Stimulated activated CD8-positive, alpha-beta memory T cell treated with anti-CD3 and anti-CD28 coated beads, Interleukin-12 subunit alpha, Interleukin-12 subunit beta, amount 100 ng/mL, for 1 hour (primary cell): Measurements from ENCODE around the gene NMT1.
"Not testable (repeated sequence)": the region's sequence is repeated elsewhere in the genome, so short reads cannot be mapped to it uniquely, and the experiment has no call there.

Experiments
- DNase-seq: peaks from one replicate; pipeline ENCODE4 v3.0.0-alpha.2; 2020; ENCODE audit warnings: low read depth

NMT1 gene

DNA sequence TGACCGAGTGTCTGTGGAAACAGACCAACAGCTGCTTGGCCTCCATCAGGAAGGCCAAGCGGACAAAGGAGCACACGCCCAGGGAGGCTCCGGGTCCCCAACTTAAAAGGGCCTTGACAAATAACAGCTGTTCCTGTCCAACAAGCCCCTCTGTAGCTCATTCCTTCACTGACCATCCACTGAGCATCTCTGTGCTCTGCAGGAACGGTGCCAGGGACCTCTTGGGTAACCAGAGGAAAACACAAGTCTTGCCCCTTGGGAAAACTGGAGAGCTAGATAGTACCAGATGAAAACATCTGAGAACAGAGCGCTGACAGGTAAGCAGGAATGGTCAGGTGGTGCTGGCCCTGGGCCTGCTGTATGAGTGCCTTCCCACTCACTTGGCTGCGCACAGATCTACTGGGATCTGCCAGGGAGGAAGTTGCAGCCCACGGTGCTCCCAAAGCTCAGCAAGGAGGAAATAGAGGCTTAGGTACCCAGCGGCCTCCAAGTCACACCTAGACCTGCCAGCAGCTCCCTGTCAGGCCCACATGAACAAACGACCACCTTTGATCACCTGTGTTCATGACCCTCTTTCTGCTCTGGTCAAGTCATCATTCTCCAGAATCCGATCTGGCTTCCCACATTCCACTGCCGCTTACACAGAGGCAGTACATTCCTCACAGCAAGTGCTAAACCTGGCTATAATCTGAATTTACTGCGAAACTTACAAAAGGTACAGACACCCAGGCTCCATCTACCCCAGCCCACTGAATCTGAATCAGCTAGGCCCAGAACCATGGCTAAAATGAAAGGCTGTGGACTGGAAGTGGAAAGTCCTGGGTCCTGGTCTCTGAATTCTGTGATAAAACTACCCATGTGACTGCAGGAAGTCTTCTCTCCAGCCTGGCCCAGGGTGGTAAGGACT is 22.1 kb upstream of the NMT1 start:
- no peak for DNase-seq

DNA sequence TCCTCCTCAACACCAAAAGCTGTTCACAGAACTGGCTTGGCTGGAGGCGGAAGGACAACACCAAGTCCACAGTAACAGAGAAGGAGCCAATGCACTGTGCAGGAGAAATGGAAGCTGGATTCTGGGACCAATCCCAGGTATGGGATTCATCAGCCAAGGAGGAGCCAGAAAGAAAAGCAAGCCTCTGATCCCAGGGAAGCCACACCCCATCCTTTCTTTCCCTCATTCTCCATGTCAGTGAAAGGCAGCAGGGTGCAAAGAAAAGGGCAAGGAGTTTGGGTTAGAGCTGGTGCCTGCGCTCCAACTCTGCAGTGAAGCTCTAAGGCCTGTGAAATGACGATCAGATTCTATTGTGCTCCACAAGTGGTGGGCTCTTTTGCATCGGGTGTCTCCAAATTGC is 20.7 kb upstream of the NMT1 start:
- DNase-seq: no peak

DNA sequence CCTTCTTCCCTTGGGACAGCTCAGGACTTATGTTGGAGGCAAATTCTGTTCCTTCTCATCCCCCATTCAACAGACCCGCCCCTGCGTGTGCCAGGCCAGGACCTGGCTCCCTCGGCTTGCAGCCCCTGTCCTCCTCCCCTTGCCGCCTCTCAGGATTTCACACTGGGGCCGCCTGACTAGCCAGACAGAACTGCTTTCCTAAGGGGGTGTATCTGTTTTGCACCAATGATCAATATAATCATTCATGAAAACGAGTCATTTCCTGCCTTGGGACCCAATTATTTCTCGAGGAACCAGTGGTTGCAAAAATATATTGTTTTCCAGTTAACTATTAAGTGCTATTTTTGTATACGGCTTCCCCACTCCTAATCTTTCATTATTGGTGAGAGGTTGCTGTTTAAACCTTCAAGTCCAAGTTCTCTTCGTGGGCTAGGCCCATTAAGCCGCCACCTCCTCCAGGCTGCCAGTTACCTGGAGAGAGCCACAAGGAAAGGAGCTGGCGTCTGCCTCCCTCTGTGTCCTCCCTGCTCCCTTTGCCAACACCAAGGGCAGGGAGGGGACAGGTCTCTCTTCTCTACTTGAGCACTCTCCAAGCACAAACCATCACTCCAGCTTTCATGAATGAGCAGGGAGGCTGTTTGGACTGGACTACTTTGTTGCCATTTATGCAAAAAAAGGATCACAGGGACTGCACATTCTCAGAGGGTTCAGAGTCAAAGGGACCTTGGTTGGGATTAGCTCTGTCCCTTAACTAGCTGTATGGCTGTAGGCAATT is 18.6 kb upstream of the NMT1 start:
- DNase-seq: no peak

DNA sequence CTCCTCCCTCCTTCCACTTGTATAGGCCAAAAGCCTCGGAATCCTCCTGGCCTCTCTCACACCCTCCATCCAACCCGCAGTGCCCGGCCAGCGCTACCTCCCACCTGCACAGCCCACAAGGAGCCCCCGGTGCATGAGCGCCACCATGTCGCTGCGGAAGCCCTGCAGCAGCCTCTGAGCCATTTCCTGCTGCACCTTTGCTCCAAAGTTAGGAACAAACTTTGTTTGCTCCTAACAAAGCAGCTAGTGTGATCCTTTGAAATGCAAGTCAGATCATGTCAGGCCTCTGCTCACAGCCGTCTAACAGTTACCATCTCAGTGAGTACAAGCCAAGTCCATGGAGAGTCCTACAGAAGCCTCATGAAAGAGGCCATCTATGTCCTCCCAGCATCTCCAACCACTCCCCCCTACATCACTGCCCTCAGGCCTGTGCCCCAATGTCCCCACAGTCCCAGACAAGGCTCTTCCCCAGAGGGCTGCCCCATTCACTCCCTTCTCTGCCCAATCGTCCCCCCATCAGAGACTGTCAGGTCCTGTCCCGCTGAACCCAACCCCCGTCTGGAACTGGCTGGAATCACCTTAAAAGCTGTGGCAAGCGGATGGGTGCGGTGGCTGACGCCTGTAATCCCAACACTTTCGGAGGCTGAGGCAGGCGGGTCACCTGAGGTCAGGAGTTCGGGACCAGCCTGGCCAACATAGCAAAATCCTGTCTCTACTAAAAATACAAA is 17.1 kb upstream of the NMT1 start:
- DNase-seq: no peak

DNA sequence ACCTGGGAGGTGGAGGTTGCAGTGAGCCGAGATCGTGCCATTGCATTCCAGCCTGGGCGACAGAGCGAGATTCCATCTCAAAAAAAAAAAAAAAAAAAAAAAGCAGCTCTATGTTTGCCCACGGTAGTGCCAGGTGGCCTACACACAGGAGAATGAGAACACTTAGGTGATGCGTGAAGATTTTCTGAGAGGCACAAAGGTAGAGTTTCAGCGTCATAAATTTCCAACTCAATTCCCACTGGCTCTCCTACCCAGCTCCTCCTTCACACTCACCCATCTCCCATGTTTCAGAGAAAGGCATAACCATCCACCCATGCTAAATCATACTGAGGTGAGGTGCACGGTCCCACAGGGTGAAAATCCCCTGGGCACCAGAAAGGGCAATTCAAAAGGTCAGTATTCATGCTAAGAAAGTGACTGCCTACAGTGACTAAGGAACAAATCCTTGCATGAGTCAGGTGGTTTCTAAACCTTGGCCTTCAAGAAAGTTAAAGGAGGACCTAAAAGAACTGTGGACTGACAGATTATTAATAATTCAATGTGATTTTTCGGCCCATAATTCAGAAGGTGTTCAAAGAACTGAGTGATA is 14.5 kb upstream of the NMT1 start:
- no peak for DNase-seq

DNA sequence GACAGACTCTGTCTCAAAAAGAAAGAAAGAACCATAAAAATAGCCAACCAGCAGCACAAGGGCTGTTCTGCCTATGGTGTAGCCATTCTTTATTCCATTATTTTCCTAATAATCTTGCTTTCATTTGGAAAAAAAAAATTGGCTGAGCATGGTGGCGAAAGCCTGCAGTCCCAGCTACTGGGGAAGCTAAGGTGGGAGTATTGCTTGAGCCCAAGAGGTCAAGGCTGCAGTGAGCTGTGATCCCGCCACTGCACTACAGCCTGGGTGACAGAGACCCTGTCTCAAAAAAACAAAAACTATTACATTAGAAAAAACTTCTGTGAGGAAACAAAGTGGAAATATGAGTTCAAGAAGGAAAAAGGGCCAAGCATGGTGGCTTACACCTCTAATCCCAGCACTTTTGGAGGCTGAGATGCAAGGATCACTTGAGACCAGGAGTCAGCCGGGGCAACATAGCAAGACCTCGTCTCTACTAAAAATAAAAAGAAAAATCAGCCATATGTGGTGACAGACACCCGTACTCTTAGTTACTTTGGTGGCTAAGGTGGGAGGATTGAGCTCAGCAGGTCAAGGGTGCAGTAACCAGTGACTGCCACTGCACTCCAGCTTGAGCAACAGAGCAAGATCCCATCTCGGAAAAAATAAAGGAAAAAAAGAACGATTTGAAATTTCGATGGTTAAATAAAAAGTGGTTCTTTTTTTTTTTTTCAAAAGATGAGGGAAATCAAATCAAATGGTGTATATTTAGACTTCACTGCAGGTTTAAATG is 12.1 kb upstream of the NMT1 start:
- DNase-seq: no peak

DNA sequence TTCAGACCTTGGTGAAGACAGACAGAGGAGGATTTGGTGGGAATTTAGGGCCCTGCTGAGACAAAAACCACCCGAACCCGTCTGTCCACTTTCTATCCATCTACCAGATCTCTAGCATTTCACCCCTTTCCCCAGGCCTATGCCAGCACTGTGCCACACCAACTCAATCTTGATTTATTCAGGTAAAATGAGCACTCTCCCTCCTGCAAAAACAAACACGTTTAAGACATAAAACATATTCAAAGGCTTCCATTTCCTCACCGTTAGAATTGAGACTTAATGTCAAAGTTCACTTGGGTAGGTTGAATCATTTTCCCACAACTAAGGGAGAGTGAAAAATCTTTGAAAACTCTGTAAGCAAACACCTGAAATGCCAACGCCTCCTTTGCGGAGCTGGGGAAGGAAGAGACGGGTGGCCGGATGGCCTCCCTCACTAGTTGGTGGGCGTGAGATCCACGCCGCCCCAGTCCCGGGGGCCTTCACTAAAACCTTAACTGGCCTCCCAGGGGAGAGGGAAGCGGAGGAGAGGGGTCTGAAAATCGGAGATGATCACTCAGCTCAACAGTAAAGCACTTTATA is 10.5 kb upstream of the NMT1 start:
- no peak for DNase-seq

DNA sequence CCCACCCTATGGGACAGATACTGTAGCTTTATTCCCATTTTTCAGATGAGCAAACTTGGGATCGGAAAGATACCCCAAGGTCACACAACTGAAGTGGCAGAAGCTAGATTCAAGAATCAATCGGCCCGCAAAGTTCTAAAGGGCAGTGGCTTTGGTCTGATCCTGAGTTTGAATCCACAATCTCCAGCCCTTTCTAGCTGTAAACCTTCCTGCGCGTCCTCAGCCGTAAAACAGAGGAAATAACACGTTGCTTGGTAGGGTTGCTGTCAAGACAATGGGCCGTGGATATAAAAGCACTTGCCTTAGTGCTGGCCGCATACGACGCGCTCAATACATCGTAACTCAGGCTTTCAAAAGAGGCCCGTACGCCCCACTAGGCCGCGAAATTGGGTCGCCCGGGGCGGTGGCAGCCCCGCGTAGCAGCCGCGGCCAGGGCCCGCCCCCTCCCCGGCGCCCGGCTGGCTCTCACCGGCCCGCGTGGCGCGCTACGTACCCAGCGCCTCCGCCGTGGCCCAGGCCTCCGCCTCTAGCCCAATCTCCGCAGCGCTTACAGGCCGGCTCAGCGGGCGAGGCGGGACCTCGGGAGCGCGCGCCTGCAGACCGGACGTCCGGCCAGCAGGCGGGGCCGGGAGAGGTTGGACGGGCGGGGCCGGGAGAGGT is 9.9 kb upstream of the NMT1 start, which contains the start of gene DCAKD:
DCAKD (minus strand) TSS at position 573 of the 660 bp plus-strand sequence. CDS start 16,747 bp downstream, outside the sequence.
- peak; percentile 71 for DNase-seq

DNA sequence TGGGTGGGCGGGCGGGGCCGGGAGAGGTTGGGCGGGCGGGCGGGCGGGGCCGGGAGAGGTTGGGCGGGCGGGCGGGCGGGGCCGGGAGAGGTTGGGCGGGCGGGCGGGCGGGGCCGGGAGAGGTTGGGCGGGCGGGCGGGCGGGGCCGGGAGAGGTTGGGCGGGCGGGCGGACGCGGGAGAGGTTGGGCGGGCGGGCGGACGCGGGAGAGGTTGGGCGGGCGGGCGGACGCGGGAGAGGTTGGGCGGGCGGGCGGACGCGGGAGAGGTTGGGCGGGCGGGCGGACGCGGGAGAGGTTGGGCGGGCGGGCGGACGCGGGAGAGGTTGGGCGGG is 9.4 kb upstream of the NMT1 start:
- DNase-seq: not testable (repeated sequence)

DNA sequence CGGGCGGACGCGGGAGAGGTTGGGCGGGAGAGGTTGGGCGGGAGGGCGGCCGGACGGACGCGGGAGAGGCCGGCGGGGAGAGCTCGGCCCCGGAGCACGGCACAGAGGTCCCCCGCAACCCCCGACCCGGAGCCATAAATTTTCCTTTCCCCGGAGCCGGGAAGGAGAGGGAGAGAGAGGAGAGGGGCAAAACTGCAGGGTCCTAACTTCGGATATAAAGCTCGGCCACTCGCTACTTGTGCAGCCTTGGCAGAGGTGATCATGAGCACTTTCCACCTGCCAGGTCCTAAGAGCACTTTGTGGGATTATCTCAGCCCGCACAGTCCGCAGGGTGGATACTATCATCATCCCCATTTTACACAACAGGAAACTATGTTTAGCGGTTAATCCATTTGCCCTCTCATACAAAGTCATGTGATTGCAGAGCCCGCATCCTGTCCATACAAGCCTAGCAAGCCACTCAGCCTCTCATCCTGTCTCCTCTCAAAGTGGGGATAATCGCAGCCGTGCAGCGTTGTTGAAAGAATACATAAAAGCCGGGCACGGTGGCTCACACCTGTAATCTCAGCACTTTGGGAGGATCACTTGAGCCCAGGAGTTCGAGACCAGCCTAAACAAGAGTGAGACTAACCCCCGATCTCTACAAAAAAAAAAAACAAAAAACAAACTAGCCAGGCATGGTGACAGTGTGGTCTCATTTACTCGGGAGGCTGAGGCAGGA is 8.9 kb upstream of the NMT1 start:
- DNase-seq: no peak

DNA sequence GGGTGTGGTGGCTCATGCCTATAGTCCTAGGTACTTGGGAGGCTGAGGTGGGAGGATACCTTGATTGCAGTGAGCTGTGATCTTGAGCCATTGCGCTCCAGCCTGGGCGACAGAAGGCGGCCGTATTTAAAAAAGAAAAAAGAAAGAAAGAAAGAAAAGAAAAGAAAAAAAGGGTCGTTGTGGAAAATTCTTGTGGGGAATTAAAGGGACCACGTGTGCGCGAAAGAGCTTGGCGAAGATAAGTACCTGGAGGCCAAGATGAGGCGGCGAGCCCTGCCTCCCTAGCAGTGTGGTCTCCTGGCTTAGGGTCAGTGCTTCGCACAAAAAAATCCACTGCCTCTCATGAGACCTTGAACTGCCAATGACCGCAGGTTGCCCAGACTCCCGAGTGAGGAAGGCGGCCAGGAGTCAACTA is 728 bp upstream of the NMT1 start:
- DNase-seq: no peak

DNA sequence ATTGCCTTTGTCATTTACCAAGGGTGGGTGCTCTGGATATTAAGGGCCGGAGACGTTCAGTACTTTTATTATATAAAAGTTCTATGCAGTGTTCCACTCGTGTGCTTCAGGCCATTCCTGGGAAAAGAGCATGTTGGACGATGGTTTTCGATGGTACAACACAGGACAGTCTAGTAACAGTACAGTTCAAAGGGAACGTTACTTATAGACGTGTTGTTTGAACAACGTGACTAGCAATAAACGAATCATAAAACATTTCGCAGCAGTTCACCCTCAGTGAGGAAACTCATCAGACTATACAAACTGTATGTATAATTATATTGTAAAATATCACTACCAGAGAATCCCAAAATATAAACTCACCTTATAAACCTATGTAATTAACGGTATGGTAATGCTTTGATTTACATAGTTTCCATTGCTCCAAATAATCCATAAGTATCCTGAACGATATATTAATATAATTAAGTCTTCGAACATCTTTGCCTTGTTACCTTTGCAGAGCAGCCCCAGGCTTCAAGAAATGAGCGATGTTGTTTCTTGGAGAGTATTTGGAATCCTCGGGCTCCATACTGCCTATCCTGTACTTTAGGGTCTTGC is 589 bp downstream of the NMT1 start:
- no peak for DNase-seq

DNA sequence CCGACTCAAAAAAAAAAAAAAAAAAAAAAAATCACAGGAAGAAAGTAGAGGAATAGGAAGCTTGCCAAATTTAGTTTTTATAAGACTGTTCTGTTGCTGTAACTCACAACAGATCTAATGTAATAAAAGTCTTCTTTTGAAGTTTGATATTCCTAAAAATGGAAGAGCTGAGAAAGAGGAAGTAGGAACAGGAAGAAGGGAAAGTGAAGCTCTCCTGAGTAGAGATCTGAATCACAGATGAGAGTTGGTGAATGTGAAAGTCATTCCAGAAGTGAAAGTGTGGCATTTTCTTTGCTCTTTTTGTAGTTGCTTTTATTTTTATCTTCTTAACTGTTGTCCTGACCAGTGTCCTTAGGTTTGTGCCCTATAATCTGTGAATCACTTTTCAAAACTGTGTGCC is 2.1 kb downstream of the NMT1 start:
- DNase-seq: no peak

DNA sequence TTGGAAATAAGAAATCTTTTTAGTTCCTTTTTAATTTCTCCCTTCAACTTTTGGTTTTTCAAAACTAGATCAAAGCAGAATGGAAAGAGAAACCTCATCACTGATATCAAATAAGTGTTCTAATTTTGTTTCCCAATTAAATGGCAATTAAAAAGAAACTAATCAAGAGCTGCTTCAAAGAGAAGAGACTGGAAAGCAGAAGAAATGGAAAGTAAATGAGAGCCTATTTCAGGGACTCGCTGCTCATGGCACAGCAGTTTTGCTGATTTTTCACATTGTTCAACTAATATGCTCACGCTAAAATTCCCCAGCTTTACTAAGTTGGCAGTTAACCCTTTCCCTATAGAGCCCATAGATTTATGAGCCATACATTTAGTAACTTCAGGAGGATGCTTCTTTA is 6.5 kb downstream of the NMT1 start:
- DNase-seq: no peak

DNA sequence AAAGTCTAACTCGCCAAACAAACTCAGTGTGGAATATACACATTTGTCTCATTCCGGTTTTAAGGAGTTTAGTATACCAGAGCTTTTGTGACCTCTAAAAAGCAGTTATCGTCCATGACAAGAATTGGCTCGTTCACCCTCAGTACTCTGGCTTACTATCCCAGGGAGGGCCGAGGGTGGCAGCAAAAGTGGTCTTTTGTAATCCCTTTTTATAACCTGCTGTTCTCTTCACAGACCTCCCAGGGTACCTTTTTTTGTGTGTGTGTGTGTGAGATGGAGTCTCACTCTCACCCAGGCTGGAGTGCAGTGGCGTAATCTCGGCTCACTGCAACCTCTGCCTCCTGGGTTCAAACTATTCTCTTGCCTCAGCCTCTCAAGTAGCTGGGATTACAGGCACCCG is 8.9 kb downstream of the NMT1 start:
- DNase-seq: no peak

DNA sequence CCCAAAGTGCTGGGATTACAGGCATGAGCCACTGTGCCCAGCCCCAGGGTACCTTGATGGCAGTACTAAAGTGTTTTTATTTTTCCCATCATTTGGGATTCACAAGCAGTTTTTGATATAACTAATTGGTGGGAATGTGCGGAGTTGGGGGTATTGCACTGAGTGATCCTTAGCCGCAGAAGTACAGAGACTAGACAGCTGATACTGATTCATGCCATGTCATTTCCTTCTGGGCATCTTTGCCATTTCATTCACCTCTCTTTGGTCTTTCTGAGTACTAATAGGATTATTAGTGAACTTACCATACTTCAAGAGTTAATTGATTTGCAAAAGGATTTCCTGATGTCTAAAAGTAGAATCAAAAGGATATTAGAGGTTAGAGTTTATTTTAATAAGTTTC is 9.7 kb downstream of the NMT1 start:
- DNase-seq: no peak

DNA sequence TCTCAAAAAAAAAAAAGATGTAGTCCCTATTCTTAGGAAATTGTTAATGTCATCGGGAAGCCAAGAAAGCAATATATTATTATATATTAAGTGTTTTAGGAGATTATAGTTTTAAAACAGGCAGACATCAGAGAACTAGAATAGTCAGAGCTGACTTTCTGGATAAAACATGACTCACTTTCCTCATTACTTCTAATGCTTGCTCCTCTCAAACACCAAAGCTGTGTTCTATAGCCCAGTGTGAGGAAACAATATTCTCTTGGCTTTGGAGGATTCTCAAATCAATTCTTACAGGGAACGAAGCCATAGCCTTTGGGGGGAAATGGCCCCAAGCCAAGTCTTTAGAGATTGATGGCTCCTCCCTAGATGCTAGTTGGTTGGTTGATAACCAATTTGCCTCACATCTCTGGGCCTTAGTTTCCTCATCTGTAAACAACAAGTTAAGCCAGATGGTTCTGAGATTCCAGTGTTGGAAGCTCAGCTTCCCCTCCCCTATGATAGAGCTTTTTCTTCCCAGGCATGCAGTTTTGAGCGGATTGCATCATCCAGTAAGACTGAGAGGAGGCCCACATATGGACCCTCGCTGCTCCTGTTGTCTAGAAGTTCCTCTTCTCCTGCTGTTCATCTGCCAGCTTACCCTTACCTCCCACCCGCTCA is 12.4 kb downstream of the NMT1 start:
- DNase-seq: no peak

DNA sequence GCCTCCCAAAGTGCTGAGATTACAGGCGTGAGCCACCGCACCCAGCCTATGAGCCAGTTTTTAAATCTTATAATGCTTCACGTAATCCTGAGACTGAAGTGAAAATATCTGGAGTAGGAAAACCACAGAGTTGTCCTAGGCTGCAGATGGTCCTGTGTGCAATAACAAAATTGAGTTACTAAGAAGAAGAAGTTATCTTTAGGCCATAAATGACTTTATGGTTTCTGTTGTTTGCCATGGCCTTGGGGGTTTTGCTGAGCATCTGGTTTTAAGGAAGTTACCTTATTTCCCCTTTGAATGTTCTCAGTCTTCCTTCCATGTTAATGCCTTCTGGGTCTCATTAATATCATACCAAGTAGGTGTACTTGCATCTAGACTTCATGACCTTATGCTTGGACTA is 16.5 kb downstream of the NMT1 start:
- no peak for DNase-seq
